Measurements from ENCODE around the gene GDPD3. TPM values are rescaled to one million over a fixed set of nuclear protein-coding genes. Genes with fewer than 3 reads are reported as not detected.

Gene GDPD3
- total and polyA plus RNA-seq, 9 donors = 2.6 to 7.5 (median 4.6) TPM

GRCh38 chr16:30085820-30086219 is 27.5 kb downstream of the GDPD3 start:
- H3K9me3 ChIP-seq = no peaks in the 10 kb centered on the region
- no peak overlapping the region for H3K4me3 ChIP-seq
- H3K36me3 ChIP-seq = no peaks in the 10 kb centered on the region
- DNase-seq = no peak
- intact Hi-C loops (cut with DNase I) = loop anchor here in 1 of 4 donors (10.0 kb wide), 1 partner anchor 439 kb away; the partner anchor contains the start of gene ZNF768
- no peak overlapping the region for H3K27ac ChIP-seq
- no peak for TF ChIP-seq POLR2A (IDR thresholded peaks at IDR 0.05)
- no peak for TF ChIP-seq EP300 (IDR thresholded peaks at IDR 0.05)
- no peak for TF ChIP-seq CTCF (IDR thresholded peaks at IDR 0.05)
- no peaks in the 10 kb centered on the region for H3K27me3 ChIP-seq
- H3K4me1 ChIP-seq (ENCODE audit: insufficient read depth) = no peaks in the 10 kb centered on the region
- 66 to 71% (median 66%) methylated on average over 6 of the region's 6 CpGs for WGBS, 3 donors

- H3K36me3 ChIP-seq = no peaks in the 10 kb centered on the region
- 38 to 51% (median 41%) methylated on average over 3 of the region's 3 CpGs for WGBS, 3 donors
These were observed 28.1 kb downstream of the GDPD3 start for GRCh38 chr16:30085247-30085646.

GRCh38 chr16:30084816-30085159 is 28.5 kb downstream of the GDPD3 start:
- Histone ChIP-seq H3K4me3 (no peak overlapping the region), H3K9me3 (no peaks in the 10 kb centered on the region), H3K27ac (no peak overlapping the region), H3K36me3 (no peaks in the 10 kb centered on the region), H3K27me3 (no peaks in the 10 kb centered on the region), H3K4me1 (ENCODE audit: insufficient read depth) (no peaks in the 10 kb centered on the region)
- WGBS, 3 donors = 41 to 57% (median 44%) methylated on average over 8 to 17 of the region's 17 CpGs
- intact Hi-C loops (cut with DNase I) = loop anchor here in 1 of 4 donors (10.0 kb wide), 1 partner anchor 440 kb away; the partner anchor contains the start of gene ZNF768
- TF ChIP-seq CTCF (IDR thresholded peaks at IDR 0.05) (no peak), POLR2A (IDR thresholded peaks at IDR 0.05) (no peak), EP300 (IDR thresholded peaks at IDR 0.05) (no peak)
- DNase-seq = peak in 1 of 5 donors; percentile 44

More at GRCh38 chr16:30085247-30085646, 28.1 kb downstream of the GDPD3 start:
- no peaks in the 10 kb centered on the region for H3K4me1 ChIP-seq (ENCODE audit: insufficient read depth)
- no peaks in the 10 kb centered on the region for H3K9me3 ChIP-seq
- intact Hi-C loops (cut with DNase I) = loop anchor here in 1 of 4 donors (10.0 kb wide), 1 partner anchor 440 kb away; the partner anchor contains the start of gene ZNF768
- no peak overlapping the region for H3K4me3 ChIP-seq
- H3K27ac ChIP-seq = no peak overlapping the region
- no peak for DNase-seq
- no peak for TF ChIP-seq CTCF (IDR thresholded peaks at IDR 0.05)
- no peak for TF ChIP-seq POLR2A (IDR thresholded peaks at IDR 0.05)
- TF ChIP-seq EP300 (IDR thresholded peaks at IDR 0.05) = no peak
- H3K27me3 ChIP-seq = no peaks in the 10 kb centered on the region

GRCh38 chr16:30084096-30084815 is 29.1 kb downstream of the GDPD3 start:
- intact Hi-C loops (cut with DNase I) = loop anchor here in 1 of 4 donors (10.0 kb wide), 1 partner anchor 441 kb away; the partner anchor contains the start of gene ZNF768
- no peak overlapping the region for H3K27ac ChIP-seq
- H3K9me3 ChIP-seq = no peaks in the 10 kb centered on the region
- no peaks in the 10 kb centered on the region for H3K4me1 ChIP-seq (ENCODE audit: insufficient read depth)
- H3K36me3 ChIP-seq = no peaks in the 10 kb centered on the region
- no peaks in the 10 kb centered on the region for H3K27me3 ChIP-seq
- TF ChIP-seq CTCF (IDR thresholded peaks at IDR 0.05) (no peak), EP300 (IDR thresholded peaks at IDR 0.05) (no peak), POLR2A (IDR thresholded peaks at IDR 0.05) (no peak)
- 75 to 84% (median 78%) methylated on average over 18 of the region's 18 CpGs for WGBS, 3 donors
- no peak overlapping the region for H3K4me3 ChIP-seq
- DNase-seq = peak in 1 of 5 donors; percentile 23

Data from ovary (tissue), 9 donors.